HG03469 (cell line): ENCODE results near the gene MPP1.

ENCODE experiments used
- ATAC-seq: cut with Tn5 transposase; IDR thresholded peaks from one replicate; pipeline ENCODE4 v1.9.1; 2021; ENCODE audit warnings: mild to moderate bottlenecking, moderate library complexity, moderate number of reproducible peaks; ENCODE audit not compliant: unreplicated experiment

MPP1 gene

DNA sequence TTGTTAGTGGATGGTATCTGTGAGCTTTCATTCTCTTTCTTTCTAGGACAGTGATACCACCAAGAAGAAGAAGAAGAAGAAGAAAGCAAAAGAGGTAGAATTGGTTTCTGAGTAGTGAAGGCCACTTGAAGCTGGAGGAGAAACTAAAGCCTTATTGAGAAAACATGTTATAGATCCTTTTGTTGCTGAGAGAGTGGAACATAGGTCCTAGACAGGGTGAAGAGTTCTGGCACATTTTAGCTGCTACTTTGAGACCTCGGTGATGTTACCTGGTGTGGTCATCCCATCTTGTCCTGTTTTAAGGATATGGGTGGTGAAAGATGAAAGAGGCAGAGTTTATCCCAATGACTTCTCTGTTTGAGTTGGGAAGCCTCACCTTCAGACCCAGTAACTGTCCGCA is 28.5 kb downstream of the MPP1 start:
- ATAC-seq = no peak

DNA sequence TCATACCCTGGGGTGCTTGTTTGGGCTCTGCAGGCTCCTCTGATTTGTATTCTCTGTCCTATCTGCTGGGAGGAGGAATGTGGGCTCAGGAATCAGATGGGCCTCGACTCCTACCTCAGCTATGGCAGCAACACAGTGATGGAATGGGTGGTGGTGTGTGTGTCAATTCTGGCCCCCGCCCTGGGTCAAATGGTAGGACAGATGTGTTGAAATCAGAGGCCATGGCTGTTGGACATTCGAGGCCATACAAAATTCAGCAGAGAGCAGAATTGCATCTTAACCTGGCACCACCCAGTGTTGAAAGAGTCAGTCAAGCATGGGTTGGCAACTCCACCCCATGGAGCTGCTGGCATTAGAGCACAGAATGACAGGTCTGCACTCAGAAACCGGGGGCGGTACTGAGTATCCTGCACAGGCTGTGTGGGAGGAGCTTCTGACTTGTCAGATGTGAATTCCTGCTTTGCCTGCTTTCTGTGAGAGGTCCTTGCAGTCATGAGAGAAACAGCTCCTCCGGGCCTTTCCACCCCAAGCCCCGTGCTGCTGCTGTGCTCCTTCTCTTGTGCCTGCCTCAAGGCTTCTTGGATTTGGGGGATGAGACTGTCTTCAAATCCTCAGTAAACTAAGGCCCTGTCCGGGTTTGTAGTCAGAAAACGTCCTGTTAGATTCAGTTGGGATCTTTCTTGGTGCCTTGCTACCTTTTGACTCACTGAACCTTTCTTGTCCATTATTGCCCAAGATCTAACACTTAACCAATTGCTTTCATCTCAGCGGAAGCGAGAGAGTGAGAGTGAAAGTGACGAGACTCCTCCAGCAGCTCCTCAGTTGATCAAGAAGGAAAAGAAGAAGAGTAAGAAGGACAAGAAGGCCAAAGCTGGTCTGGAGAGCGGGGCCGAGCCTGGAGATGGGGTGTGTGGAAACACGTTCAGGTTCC is 29.6 kb downstream of the MPP1 start:
- no peak for ATAC-seq

DNA sequence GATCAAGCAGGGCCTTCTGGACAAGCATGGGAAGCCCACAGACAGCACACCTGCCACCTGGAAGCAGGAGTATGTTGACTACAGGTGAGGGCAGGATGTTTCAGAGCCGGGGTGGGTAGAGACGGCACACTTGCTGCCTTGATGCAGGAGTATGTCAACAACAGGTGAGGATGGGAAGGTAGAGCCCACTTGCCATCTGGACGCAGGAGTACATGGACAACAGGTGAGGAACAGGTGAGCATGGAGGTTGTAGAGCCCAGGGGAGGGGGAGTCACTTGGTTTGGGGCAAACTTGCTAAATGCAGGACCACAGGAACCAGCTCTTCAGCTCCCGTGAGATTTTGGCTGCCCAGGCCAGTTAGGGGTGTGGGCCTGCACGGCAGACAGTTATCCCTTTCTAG is 30.7 kb downstream of the MPP1 start:
- no peak for ATAC-seq

DNA sequence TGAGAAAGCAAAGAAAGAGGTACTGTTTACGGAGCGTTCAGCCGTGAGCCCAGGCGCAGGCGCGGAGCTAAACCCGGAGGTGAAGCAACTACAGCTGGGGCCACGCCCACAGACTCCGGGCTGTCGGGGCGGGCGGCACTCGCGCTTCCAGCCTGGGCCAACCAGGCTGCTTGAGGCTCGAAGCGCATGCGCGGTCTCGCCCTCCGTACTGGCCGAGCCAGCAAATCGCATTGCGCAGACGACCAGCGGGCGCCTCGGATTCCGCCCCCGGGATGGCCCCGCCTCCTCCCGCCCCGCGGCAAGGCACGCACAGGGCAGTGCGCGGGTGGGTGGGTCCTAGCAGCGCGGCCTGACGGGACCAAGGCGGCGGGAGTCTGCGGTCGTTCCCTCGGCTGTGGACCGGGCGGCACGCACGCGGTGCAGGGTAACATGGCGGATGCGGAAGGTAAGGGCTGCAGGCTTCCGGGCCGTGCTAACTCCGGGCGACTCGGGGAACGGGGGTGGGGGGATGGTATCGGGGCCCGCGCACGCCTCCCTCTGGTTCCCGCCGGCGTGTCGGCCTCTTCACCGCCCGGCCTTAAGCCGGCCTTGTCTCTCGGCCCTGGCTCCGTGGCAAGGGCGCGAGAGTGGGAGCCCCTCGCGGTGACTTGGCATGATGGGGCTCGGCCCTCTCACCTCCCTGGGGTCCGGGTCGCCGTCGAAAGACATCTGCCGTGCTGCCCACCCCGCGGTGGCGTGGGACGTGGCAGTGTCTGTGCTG is 42.6 kb downstream of the MPP1 start, which contains the start of gene DKC1:
TSS of gene DKC1 (plus strand) at position 328 of the 760 bp plus-strand sequence. CDS start at position 430, 102 bp downstream.
- peak; percentile 91 for ATAC-seq

DNA sequence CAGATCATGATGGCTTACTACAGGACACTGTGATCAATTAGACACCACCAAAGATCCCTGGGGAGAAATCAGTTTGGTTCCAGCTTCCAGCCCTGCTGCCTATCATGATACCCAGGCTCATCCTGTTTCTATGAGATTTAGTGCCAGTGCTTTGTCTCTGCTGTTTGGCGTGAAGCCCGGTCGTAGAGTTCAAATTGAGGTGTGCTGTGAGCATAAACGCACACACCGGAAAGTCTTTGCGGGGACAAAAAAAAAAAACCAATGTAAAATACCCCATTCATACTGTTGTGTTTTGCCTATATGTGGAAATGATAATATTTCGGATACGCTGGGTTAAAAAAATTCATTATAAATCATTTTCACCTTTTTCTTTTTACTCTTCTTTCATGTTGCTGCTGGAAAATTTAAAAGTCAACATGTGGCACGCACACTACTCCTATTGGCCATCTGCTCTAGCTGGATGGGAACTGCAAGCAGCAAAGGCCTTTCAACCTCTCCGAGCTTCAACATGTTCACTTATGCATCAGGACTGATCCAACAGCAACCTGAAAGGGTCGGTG is 43.2 kb downstream of the MPP1 start:
- ATAC-seq = no peak

DNA sequence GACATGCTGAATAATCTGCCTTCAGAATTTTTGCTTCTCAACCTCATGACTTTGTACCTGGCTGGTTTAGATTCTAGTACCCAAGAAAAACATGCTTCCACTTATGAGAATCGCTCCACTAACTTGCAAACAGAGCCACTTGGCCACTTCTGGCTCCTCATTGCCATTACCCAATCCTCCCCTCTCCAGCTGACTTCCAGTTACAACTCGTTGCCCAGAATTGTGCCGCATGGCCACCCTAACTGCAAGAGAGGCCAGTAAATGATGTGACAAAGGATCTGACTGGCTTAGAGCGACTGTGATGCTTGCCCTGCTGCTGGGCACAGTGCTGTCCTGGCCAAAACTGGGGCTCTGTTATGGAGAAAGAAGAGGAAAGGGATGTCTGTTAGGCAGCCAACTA is 46.6 kb downstream of the MPP1 start:
- ATAC-seq = no peak

DNA sequence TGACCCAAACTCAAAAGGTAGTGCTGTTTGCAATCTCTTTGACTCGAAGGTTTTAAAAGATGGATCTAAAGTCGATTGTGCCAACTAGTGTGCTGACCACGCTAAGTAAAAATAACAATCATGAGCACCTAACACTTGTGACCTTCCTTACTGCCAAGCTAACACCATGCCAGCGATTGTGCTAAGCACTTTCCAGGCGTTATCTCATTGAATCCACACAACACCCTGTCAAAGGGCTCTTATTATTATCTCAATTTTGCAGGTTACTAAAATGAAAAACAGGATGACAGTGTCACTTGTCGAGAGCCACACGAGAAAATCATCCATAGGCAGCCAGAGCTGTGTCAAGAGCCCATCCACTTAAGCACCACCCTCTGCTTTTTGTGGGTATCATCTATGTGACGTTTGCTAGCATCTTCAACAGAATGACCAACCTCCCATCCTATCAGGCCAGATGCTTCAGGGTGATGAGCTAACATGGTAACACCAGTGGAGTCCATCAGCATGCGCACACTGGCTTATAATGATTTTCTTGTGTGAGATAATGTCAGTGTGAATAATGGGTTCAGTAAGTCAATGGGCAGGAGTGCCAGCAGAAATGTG is 53.5 kb downstream of the MPP1 start:
- ATAC-seq = no peak

DNA sequence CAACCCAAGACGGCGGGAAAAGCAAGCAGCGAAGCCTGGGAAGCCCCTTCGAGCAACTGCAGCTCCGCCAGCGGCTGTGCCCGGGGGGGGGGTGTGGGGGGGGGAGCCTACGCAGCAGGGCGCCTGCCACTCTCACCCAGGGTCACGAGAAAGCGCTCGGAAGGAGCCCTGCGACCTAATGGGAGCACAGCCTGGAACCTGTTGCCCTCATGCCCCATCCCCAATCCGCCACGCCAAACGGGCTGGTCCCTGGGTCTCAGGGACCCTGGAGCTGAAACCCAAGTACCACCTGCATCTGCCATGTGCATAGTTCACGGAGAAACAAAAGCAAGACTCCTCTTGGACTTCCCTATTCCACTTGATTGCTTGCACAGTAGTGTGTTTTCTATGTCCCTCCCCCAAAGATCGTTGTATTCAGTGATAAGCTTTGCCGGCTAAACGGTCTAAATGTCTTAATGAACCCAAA is 54.0 kb downstream of the MPP1 start:
- no peak for ATAC-seq

DNA sequence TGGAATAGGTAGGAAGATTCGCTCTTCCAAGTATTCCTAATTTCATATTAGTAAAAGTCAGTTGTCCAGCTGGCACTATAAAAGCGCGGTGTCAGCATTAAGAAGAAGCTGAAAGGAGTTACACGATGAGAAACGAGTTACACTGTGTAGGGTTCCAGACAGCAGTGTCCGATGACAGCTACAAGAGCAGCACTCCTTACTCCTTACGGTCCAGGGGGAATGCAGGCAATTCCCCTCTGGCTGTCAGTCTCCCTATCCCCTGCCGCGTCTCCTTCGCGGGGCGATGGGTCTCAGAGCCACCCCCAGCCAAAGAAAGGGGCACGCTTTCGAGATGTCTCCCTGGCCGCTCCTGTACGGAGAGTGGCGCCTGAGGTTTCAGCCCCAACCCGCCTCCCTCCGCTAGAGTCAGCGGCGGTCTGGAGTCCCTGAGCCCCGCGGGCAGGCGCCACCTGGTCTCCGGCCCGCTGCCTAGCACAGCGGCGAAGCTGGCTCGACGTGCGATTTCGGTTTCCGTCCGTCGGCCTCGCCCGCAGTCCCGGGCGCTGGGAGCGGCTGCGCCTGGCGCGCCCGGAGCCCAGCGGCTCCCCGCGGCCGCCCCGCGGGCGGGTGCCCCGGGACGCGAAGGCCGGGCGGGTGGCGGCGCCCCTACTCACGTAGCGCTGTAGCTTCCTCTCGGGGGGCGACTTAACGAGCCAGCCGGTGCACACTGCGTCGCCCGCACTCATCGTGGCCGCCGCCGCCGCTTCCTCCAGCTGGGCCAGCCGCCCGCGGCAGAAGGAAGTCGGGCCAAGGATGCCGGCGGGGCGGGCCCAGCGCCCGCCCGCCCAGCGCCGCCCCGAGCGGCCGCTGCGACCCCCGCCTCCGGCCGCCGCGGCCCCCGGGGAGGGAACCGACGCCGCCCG is 54.7 kb downstream of the MPP1 start, which contains the start of gene GAB3:
TSS of gene GAB3 (minus strand) at position 777 of the 902 bp plus-strand sequence. CDS start at position 725, 52 bp downstream.
- no peak for ATAC-seq

DNA sequence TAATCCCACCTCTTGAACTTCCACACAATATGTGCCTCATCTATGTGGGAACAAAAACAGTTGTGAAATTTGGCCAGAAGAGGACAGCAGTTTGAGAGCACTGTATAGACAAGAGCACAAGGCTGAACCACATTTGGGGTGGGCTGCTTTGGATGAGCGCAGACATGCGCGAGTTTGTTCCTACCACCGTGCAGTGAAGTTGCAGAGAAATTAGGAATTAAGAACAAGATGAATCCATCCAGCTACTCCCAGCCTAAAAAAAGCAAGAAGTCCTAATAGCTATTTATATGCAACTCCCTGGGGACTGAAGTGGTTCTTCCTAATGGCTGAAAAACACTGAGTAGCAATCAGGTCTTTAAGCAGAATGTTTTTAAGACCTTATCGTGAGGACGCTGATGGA is 55.4 kb downstream of the MPP1 start:
- ATAC-seq = no peak

DNA sequence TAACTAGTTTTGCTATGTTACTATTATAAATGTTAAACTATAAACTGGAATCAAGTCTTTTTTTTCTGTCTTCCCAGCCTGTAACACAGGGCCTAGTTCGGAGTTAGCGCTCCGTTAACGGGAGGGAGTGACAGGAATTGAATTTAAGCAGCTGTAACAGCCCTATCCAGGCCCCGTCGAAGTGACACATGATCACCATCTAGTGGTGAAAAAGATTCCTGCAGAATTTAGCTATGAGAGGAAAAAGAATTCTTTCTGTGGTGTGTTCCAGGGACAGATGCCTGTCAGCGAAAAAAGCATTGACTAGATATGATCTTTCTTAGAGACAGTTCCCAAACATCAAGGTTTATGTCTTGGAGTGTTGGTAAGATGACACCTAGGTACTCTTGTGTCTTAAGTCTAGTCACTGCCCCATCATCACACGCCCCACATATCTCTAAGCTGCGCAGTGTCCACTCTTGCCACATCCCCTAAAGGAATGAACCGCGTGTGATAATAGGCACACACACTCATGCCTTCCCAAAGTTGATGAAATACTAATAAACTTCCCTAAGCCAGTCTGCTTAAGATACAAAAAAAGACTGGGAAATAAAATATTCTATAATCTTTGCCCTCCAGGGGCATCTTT is 56.5 kb downstream of the MPP1 start:
- ATAC-seq = no peak

DNA sequence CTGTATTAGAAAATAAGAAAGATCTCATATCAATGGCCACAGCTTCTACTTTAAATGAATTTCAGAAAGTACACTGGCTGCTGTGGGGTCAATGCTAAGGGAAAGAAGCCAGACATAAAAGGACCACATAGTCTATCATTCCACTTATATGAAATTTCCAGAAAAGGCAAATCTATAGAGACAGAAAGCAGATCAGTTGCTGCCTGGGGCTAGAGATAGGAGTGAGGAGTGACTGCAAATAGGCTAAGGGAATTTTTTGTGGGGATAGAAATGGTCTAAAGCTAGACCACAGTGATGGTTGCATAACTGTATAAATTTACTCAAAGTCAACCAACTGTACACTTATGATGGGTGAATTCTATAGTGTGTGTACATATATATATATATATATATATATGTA is 62.7 kb downstream of the MPP1 start:
- no peak for ATAC-seq

DNA sequence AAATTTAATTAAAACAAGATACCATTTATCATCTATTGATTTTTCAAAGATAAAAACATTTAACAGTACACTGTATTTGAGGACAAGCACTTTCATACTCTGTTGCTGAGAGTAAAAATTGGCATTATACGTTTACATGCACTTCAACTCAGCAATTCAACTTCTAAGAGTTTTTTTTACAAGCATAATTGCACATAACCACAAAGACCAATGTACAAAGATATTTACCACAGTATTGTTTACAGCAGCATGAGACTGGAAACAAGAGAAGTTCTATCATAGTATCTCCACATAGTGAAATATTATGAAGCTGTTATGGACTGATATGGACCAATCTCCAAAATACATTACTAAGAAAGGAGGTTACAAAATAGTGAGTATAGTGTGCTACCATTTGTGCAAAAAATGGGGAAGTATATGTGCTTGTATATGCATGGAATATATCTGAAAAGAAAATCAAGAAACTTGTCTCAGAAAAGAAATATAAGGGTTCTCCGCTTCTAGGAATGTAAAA is 65.3 kb downstream of the MPP1 start:
- no peak for ATAC-seq

DNA sequence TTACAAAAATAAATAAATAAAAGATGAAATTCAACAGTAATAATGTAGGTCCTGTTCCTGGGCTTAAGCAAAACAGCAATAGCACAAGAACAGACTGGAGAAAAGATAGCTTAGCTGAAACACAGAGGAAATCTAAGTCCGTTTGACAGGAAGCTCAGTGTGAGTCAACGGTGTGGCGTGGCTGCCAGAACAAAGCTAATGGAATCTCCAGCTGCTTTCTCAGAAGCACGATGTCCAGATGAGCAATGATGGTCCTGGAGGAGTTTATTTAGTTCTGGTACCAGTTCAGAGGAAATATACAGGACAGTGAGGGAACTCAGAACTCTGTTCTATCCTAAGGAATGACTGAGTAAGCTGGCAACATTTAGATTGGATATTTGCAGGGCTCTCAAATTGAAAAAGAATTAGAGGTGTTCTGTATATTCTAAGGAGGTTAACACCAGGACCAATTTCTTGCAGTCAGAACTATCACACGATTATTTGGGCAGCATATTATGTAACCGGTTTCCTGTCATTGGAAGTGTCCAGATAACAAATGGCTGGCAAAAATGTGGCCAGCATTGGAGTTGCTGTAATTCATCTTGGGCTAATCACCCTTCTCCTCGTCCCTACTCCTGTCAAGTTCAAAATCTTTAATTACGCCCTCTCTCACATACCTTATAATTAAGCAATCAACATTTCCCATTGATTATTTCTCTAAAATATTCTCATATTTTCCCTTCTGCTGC is 67.1 kb downstream of the MPP1 start:
- no peak for ATAC-seq

DNA sequence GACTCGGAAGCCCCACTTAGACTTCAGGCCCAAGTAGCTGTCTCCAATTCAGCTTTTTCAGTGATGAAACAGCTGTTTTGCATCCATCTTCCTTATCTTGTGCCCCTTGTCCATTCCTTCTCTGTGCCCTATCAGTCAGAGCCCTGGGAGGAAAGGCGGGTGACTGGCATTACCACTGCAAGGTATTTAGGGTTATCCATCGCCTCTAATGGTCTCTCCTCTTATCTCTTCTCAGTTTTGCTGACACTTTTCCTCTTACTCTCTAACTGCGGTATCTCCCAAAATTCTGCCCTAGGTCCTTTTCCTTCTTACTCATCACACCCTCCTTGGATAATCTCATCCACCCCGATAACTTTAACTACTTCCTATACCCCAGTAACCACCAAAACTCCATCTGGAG is 68.1 kb downstream of the MPP1 start:
- ATAC-seq = no peak

DNA sequence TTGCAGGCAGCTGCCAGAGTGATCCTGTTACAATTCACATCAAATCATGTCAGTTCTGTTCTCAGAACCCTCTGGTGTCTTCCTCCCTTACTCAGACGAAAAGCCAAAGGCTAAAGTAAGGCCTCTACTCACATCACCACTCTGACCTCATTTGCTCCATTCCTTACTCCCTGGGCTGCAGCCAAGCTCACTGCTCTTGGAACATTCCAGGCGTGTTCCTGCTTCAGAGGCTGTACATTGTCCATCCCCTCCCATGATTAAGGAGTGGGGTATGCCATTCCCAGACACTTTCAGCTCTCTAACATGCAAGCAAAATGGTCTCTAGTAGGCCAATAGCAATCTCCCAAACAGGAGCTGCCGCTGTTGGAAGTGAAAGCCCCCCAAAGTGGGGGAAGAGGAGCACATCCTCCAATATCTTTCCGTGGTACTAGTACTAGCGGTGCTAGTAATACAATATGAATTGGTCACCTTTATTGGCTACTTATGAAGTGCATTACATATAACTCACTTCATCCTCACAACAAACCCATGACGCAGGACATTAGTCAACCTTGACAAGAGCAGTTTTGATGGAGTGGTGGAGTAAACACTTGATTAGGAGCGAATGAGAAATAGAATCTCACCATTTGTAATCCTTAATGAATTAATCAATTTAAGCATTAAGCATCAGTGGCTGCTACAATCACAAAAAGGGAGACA is 69.4 kb downstream of the MPP1 start:
- ATAC-seq = no peak

DNA sequence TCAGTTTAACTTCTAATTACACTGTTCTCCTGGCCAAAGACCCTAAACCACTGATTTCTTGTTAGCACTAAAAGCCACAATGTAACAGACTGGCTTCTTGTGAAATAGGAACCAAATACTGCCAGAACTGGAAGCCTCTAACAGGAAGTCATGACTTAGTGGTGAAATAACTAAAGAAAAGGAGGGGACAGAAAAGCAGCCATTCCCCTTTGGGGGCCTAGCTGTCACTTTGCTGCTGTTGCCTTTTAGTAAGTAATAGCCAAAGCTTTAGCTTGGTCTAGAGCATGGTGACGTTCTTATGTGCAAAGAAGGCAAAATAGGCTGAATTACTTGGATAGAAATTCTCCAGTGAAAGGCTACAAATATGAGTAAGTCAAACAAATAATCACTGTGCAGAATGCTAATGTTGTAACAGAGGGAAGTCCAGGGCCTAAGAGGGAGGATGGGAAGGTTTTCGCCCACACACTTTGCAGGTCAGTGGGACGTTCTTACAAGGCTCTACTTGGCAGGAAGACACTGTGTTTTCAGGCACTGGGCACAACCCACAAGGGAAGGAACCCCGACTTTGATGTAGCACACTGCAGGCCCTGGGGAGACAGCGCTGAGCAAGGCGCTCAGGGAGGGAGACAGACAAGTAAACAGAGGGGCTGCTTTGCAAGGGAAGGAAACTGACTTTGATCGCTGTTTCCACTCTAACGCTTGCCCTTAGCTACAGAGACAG is 71.1 kb downstream of the MPP1 start:
- no peak for ATAC-seq
